ENCODE results near the gene AGAP3.

AGAP3 gene

GRCh38 chr7:151089893-151090730, 3.8 kb downstream of the AGAP3 start:
- Histone ChIP-seq H2AFZ (ENCODE audit: low read length) (no peak overlapping the region), H3K14ac (ENCODE audit: low read length) (no peak overlapping the region), H3K4me2 (ENCODE audit: insufficient read depth, low read length, poor library complexity, severe bottlenecking) (no peak overlapping the region), H3K23ac (ENCODE audit: low read depth, low read length, poor library complexity) (no peak overlapping the region), H3K4me3 (ENCODE audit: low read length in 2 of 2) (no peak overlapping the region), H4K91ac (ENCODE audit: low read depth, low read length, poor library complexity) (no peak overlapping the region), H3K9me3 (replicated peaks in 1 of 2; ENCODE audit: control insufficient read depth in 2 of 2, insufficient read depth in 1 of 2, low read depth in 1 of 2, low read length in 2 of 2) (no peaks in the 10 kb centered on the region), H2BK12ac (ENCODE audit: low read length) (no peak overlapping the region), H3K27ac (replicated peaks; ENCODE audit: low read length) (no peak overlapping the region), H3K4ac (ENCODE audit: low read length) (no peak overlapping the region), H3K9ac (ENCODE audit: low read depth, low read length, poor library complexity) (no peak overlapping the region), H4K8ac (ENCODE audit: low read depth, low read length) (no peak overlapping the region), H2BK5ac (ENCODE audit: low read length) (peak overlapping the region; percentile 42), H3K36me3 (replicated peaks in 1 of 2; ENCODE audit: control insufficient read depth in 2 of 2, insufficient read depth in 2 of 2, low read length in 2 of 2) (peaks cover 3 to 46% of the 10 kb centered on the region in 2 donors), H2BK120ac (ENCODE audit: low read depth, low read length) (no peak overlapping the region), H3K79me1 (ENCODE audit: low read depth, low read length) (peaks cover 20% of the 10 kb centered on the region), H3K27me3 (ENCODE audit: control insufficient read depth in 3 of 3, insufficient read depth in 3 of 3, low read depth in 1 of 3, low read length in 3 of 3) (peaks cover 0 to 3% (median 0%) of the 10 kb centered on the region in 3 experiments), H3K4me1 (ENCODE audit: control insufficient read depth in 2 of 2, insufficient read depth in 1 of 2, low read depth in 1 of 2, low read length in 2 of 2) (peaks cover 26 to 27% of the 10 kb centered on the region in 2 donors), H3K18ac (ENCODE audit: low read length) (peak overlapping the region; percentile 84), H2AK5ac (ENCODE audit: low read depth, low read length) (no peak overlapping the region), H2BK15ac (ENCODE audit: low read length) (no peak overlapping the region)
- no CpG with 5 or more reads among the region's 22 CpGs for WGBS, 2 donors (ENCODE audit: extremely low coverage in 2 of 2, insufficient read length in 2 of 2, insufficient replicate concordance in 1 of 2)
- no peak for DNase-seq (ENCODE audit: low spot score)

- WGBS, 2 donors (ENCODE audit: extremely low coverage in 2 of 2, insufficient read length in 2 of 2, insufficient replicate concordance in 1 of 2) = no CpG with 5 or more reads among the region's 7 CpGs
Observed at GRCh38 chr7:151091003-151091402, 4.7 kb downstream of the AGAP3 start.

GRCh38 chr7:151091431-151091830, 5.2 kb downstream of the AGAP3 start:
- Histone ChIP-seq H3K9me3 (replicated peaks in 1 of 2; ENCODE audit: control insufficient read depth in 2 of 2, insufficient read depth in 1 of 2, low read depth in 1 of 2, low read length in 2 of 2) (no peaks in the 10 kb centered on the region), H3K36me3 (replicated peaks in 1 of 2; ENCODE audit: control insufficient read depth in 2 of 2, insufficient read depth in 2 of 2, low read length in 2 of 2) (peaks cover 3 to 49% of the 10 kb centered on the region in 2 donors), H3K4me2 (ENCODE audit: insufficient read depth, low read length, poor library complexity, severe bottlenecking) (no peak overlapping the region), H3K27me3 (ENCODE audit: control insufficient read depth in 3 of 3, insufficient read depth in 3 of 3, low read depth in 1 of 3, low read length in 3 of 3) (peaks cover 0 to 3% (median 0%) of the 10 kb centered on the region in 3 experiments), H3K18ac (ENCODE audit: low read length) (no peak overlapping the region), H3K4ac (ENCODE audit: low read length) (no peak overlapping the region), H2BK120ac (ENCODE audit: low read depth, low read length) (no peak overlapping the region), H2AFZ (ENCODE audit: low read length) (no peak overlapping the region), H2BK15ac (ENCODE audit: low read length) (no peak overlapping the region), H2BK12ac (ENCODE audit: low read length) (no peak overlapping the region), H3K9ac (ENCODE audit: low read depth, low read length, poor library complexity) (no peak overlapping the region), H3K79me1 (ENCODE audit: low read depth, low read length) (peaks cover 24% of the 10 kb centered on the region), H3K27ac (replicated peaks; ENCODE audit: low read length) (no peak overlapping the region), H4K91ac (ENCODE audit: low read depth, low read length, poor library complexity) (no peak overlapping the region), H3K4me3 (ENCODE audit: low read length in 2 of 2) (no peak overlapping the region), H4K8ac (ENCODE audit: low read depth, low read length) (no peak overlapping the region), H3K14ac (ENCODE audit: low read length) (no peak overlapping the region), H2AK5ac (ENCODE audit: low read depth, low read length) (peak overlapping the region; percentile 42), H3K23ac (ENCODE audit: low read depth, low read length, poor library complexity) (no peak overlapping the region), H3K4me1 (ENCODE audit: control insufficient read depth in 2 of 2, insufficient read depth in 1 of 2, low read depth in 1 of 2, low read length in 2 of 2) (peaks cover 20 to 23% of the 10 kb centered on the region in 2 donors), H2BK5ac (ENCODE audit: low read length) (no peak overlapping the region)
- DNase-seq (ENCODE audit: low spot score) = no peak
- WGBS, 2 donors (ENCODE audit: extremely low coverage in 2 of 2, insufficient read length in 2 of 2, insufficient replicate concordance in 1 of 2) = no CpG with 5 or more reads among the region's 6 CpGs

More at GRCh38 chr7:151091003-151091402, 4.7 kb downstream of the AGAP3 start:
- H2BK15ac ChIP-seq (ENCODE audit: low read length) = no peak overlapping the region
- peaks cover 3 to 46% of the 10 kb centered on the region in 2 donors for H3K36me3 ChIP-seq (replicated peaks in 1 of 2; ENCODE audit: control insufficient read depth in 2 of 2, insufficient read depth in 2 of 2, low read length in 2 of 2)
- no peak overlapping the region for H2BK5ac ChIP-seq (ENCODE audit: low read length)
- H2AFZ ChIP-seq (ENCODE audit: low read length) = no peak overlapping the region
- H3K23ac ChIP-seq (ENCODE audit: low read depth, low read length, poor library complexity) = no peak overlapping the region
- peaks cover 22% of the 10 kb centered on the region for H3K79me1 ChIP-seq (ENCODE audit: low read depth, low read length)
- no peak overlapping the region for H3K4ac ChIP-seq (ENCODE audit: low read length)
- H3K4me2 ChIP-seq (ENCODE audit: insufficient read depth, low read length, poor library complexity, severe bottlenecking) = no peak overlapping the region
- no peak overlapping the region for H3K4me3 ChIP-seq (ENCODE audit: low read length in 2 of 2)
- peaks cover 0 to 3% (median 0%) of the 10 kb centered on the region in 3 experiments for H3K27me3 ChIP-seq (ENCODE audit: control insufficient read depth in 3 of 3, insufficient read depth in 3 of 3, low read depth in 1 of 3, low read length in 3 of 3)
- H3K18ac ChIP-seq (ENCODE audit: low read length) = no peak overlapping the region
- no peak for DNase-seq (ENCODE audit: low spot score)
- H2AK5ac ChIP-seq (ENCODE audit: low read depth, low read length) = no peak overlapping the region
- H3K4me1 ChIP-seq (ENCODE audit: control insufficient read depth in 2 of 2, insufficient read depth in 1 of 2, low read depth in 1 of 2, low read length in 2 of 2) = peaks cover 20 to 23% of the 10 kb centered on the region in 2 donors
- H4K8ac ChIP-seq (ENCODE audit: low read depth, low read length) = no peak overlapping the region
- H2BK12ac ChIP-seq (ENCODE audit: low read length) = no peak overlapping the region
- H3K9ac ChIP-seq (ENCODE audit: low read depth, low read length, poor library complexity) = no peak overlapping the region
- H2BK120ac ChIP-seq (ENCODE audit: low read depth, low read length) = no peak overlapping the region
- H3K14ac ChIP-seq (ENCODE audit: low read length) = no peak overlapping the region
- H4K91ac ChIP-seq (ENCODE audit: low read depth, low read length, poor library complexity) = no peak overlapping the region
- H3K27ac ChIP-seq (replicated peaks; ENCODE audit: low read length) = no peak overlapping the region
- H3K9me3 ChIP-seq (replicated peaks in 1 of 2; ENCODE audit: control insufficient read depth in 2 of 2, insufficient read depth in 1 of 2, low read depth in 1 of 2, low read length in 2 of 2) = no peaks in the 10 kb centered on the region

GRCh38 chr7:151091988-151092387, 5.7 kb downstream of the AGAP3 start:
- peak overlapping the region; percentile 42 for H2AK5ac ChIP-seq (ENCODE audit: low read depth, low read length)
- H3K18ac ChIP-seq (ENCODE audit: low read length) = no peak overlapping the region
- H2BK15ac ChIP-seq (ENCODE audit: low read length) = no peak overlapping the region
- no peak overlapping the region for H2AFZ ChIP-seq (ENCODE audit: low read length)
- no peak overlapping the region for H4K8ac ChIP-seq (ENCODE audit: low read depth, low read length)
- no peaks in the 10 kb centered on the region for H3K9me3 ChIP-seq (replicated peaks in 1 of 2; ENCODE audit: control insufficient read depth in 2 of 2, insufficient read depth in 1 of 2, low read depth in 1 of 2, low read length in 2 of 2)
- H3K4me1 ChIP-seq (ENCODE audit: control insufficient read depth in 2 of 2, insufficient read depth in 1 of 2, low read depth in 1 of 2, low read length in 2 of 2) = peaks cover 20 to 23% of the 10 kb centered on the region in 2 donors
- no peak overlapping the region for H2BK5ac ChIP-seq (ENCODE audit: low read length)
- no peak overlapping the region for H4K91ac ChIP-seq (ENCODE audit: low read depth, low read length, poor library complexity)
- no peak overlapping the region for H3K4ac ChIP-seq (ENCODE audit: low read length)
- no peak overlapping the region for H3K27ac ChIP-seq (replicated peaks; ENCODE audit: low read length)
- H3K14ac ChIP-seq (ENCODE audit: low read length) = no peak overlapping the region
- H3K79me1 ChIP-seq (ENCODE audit: low read depth, low read length) = peaks cover 24% of the 10 kb centered on the region
- no peak for DNase-seq (ENCODE audit: low spot score)
- peak overlapping the region; percentile 9 for H3K9ac ChIP-seq (ENCODE audit: low read depth, low read length, poor library complexity)
- H3K4me3 ChIP-seq (ENCODE audit: low read length in 2 of 2) = peak overlapping the region in 1 of 2 donors; percentile 41
- WGBS, 2 donors (ENCODE audit: extremely low coverage in 2 of 2, insufficient read length in 2 of 2, insufficient replicate concordance in 1 of 2) = no CpG with 5 or more reads among the region's 14 CpGs
- no peak overlapping the region for H2BK12ac ChIP-seq (ENCODE audit: low read length)
- no peak overlapping the region for H2BK120ac ChIP-seq (ENCODE audit: low read depth, low read length)
- peaks cover 0 to 3% (median 0%) of the 10 kb centered on the region in 3 experiments for H3K27me3 ChIP-seq (ENCODE audit: control insufficient read depth in 3 of 3, insufficient read depth in 3 of 3, low read depth in 1 of 3, low read length in 3 of 3)
- peaks cover 3 to 49% of the 10 kb centered on the region in 2 donors for H3K36me3 ChIP-seq (replicated peaks in 1 of 2; ENCODE audit: control insufficient read depth in 2 of 2, insufficient read depth in 2 of 2, low read length in 2 of 2)
- no peak overlapping the region for H3K23ac ChIP-seq (ENCODE audit: low read depth, low read length, poor library complexity)
- no peak overlapping the region for H3K4me2 ChIP-seq (ENCODE audit: insufficient read depth, low read length, poor library complexity, severe bottlenecking)

Data from neuronal stem cell (in vitro differentiated cells).